Measurements from ENCODE around the gene RASSF8.
"Not testable (repeated sequence)": the region's sequence is repeated elsewhere in the genome, so short reads cannot be mapped to it uniquely, and the experiment has no call there.

The RASSF8 gene

DNA sequence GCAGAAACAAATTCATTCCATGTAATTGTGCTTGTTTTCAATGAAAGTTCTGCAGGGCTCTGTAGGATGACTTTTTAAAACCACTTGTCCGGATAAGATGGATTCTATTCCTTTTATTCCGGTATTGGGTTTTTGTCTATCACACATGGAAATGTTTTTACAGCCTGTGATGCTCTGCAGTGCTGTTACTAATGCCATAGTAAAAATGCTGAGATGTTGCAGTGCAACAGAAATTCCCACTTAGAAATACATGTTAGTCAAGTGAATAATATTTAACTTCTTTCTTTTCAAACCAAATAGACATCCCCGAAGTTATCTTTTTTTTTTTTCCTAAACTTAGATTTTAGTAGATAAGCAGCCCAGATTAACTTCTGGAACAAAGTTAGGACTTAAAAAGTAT, 71.9 kb downstream of the RASSF8 start:
- DNase-seq: no peak

DNA sequence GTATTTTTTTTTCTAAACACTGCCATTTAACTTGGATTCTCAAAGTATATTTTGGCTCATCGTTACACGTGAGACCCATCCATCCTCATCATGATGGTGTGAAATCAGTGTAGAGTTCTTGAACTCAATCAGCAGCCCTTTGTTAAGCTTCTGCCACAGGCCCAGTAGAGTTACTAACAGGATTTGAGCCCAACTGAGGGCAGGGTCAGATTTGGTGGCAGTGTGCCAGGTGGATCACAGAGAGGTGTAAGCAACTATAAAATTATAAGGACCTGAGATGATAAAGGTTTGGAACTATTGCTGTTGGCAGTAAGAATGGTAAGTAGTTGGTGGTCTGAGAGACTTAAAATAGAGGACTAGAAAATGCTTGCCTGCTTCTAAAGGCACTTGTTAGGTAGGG, 72.8 kb downstream of the RASSF8 start:
- DNase-seq: no peak

- no peak for DNase-seq
These were observed 73.3 kb downstream of the RASSF8 start for GRCh38 chr12:26031827-26032226.

- DNase-seq: no peak
These were observed 73.8 kb downstream of the RASSF8 start for GRCh38 chr12:26032290-26032689.

GRCh38 chr12:26032719-26033241, 74.3 kb downstream of the RASSF8 start:
- no peak for DNase-seq

DNA sequence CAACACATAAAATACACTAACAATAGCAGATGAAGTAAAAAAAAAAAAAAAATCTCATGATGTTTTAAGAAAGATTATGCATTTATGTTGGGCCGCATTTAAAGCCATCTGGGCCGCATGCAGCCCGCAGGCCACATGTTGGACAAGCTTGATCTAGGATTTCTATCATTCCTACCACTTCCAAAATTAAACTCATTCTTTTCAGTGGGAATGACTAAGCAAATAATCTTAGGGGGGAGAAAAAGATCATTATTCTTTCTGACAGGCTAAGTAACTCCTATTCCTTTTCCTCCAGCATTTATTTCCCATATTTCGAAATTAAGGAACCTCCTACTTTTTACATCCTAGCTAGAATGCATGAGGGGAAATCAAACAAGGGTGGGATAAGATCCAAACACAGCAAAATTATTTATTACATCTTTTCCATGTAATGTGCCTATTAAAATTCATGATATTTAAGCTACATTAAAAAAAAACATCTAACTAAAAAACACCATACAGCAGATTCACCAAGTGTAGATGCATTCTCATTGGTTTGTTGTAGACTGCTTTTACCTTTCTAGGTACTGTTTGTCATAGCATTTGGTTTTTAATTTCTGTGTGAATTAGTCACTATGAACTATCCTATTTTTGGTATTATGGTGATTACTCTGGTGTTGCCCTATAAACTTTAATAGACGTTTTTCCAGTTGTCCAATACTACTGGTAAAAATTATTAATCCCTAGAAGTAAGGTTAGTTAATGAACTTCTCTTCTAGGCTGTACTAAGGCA, 76.1 kb downstream of the RASSF8 start:
- DNase-seq: no peak

GRCh38 chr12:26036877-26037276, 78.4 kb downstream of the RASSF8 start:
- no peak for DNase-seq

DNA sequence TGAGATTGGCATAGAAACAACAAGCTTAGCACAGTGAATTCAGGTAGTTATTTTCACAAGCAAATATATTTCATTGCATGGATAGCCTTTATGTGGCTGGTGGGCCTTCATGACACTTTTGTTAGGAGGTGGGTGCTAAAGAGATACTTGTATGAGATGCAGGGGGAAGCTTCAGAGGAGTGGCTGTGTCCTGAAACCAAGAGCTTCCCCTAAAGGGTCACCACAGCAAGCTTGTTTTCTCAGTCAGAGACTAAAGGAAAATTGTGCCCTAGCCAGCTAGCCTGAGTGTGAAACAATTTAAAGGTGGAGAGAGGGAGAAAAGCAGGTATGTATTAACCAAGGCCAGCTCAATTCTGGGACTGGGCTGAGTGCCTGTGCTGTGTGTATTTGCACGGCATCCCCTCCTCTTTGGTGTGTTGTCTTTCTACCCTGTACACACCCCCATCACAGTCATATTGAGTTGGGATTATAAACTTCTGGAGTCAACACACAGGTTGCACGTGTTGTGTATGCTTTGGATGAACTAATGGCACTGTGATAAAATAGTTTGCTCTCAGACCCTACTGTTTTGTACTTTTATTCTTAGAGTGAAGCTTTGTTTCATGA, 79.2 kb downstream of the RASSF8 start:
- no peak for DNase-seq

- no peak for DNase-seq
These were observed 84.2 kb downstream of the RASSF8 start for GRCh38 chr12:26042645-26043044.

DNA sequence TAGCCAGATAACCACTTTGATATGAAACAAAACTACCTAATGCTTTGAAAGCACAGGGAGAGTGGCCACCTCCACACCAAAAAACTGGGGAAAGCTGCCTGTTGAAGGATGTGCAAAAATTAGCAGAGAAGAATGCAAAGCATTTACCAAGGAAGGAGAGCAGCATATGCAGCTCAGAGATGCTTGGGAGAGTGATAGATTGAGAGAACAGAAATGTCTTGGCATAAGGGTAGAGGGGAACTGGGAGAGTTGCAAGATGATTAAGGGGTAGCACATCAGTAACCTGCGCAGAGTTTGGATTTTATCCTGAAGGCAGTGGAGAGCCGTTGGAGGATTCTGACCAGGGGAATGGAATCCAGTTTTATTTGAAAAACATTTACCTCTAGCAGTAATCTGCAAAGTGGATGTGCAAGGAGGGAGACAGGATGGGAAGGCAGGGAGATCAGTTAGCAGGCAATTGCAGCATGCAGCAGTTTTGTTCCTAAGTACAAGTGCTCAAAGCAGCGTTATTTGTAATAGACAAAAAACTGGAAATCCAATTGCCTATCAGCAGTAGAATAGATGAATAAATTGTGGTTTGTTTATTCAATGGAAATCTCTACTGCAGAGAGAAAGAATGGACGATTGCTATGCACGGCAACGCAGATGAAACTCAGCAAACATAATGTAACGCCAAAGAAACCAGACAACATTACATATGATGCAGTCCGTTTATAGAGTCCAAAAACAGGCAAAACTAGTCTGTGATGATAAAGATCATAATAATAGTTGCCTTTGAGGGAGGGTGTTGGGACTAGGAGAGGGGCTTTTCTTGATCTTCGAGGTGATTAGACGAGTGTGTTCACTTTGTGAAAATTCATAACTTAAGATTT, 84.9 kb downstream of the RASSF8 start:
- no peak for DNase-seq

DNA sequence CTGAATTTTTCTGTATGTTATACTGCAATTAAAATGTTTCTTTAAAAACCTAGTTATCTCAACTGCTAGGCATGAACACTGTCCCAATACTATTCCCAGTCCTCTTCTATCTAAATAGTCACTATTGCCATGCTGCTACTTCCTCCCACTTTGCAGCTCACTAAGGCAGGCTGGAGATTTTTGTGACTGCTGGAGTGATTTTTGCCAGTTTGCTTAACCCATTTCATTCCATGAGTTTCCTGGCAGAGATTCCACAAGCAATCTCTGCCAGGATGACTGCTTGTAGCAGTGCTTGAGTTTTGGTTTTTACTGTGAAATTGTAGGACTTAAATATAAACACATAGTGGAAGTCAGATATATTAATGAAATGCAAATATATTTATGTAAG, 85.5 kb downstream of the RASSF8 start:
- DNase-seq: no peak

DNA sequence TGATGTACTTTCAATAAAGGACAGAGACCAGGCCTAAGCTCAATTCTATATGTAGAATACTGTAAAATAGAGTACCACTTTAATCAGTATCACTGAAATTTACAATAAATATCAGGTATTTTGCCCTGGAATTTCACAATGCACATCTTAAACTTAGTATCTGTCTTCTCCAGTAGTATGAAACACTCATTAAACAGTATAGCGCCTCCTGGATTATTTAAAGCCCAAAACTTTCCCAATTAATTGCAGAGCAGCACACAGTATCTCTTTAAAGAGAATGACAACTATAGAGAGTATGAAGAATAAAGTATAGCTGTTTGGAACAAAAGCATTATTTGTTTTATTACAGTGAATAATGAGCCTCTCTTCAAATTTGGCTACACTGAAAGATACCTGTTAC, 86.1 kb downstream of the RASSF8 start:
- DNase-seq: no peak

DNA sequence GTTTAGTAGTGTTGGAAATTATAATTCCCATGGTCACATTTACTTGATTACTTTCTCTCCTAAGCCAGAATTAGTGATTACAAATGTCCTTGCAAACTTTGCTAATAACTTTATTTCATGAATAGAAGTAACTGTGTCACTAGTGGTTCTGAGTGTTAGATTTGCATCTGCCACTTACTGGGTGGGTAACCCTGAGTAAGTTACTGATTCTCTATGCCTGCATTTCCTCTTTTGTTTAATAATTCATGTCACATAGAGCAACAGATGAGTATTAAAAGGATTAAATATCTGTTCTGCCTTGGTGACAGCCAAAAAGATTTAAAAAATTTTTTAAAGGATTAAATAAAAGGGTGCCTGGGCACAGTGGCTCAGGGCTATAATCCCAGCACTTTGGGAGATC, 87.7 kb downstream of the RASSF8 start:
- DNase-seq: no peak

GRCh38 chr12:26046906-26047305, 88.4 kb downstream of the RASSF8 start:
- DNase-seq: no peak

- no peak for DNase-seq
These were observed 89.1 kb downstream of the RASSF8 start for GRCh38 chr12:26047401-26048226.

GRCh38 chr12:26052652-26053051, 94.2 kb downstream of the RASSF8 start:
- DNase-seq: no peak

GRCh38 chr12:26054383-26054782, 95.9 kb downstream of the RASSF8 start:
- no peak for DNase-seq

GRCh38 chr12:26055087-26055486, 96.6 kb downstream of the RASSF8 start:
- no peak for DNase-seq

- no peak for DNase-seq
These were observed 97.9 kb downstream of the RASSF8 start for GRCh38 chr12:26056335-26056734.

- not testable (repeated sequence) for DNase-seq
These were observed 98.8 kb downstream of the RASSF8 start for GRCh38 chr12:26057271-26057670.

- no peak for DNase-seq
These were observed 99.8 kb downstream of the RASSF8 start for GRCh38 chr12:26058308-26058707.

DNA sequence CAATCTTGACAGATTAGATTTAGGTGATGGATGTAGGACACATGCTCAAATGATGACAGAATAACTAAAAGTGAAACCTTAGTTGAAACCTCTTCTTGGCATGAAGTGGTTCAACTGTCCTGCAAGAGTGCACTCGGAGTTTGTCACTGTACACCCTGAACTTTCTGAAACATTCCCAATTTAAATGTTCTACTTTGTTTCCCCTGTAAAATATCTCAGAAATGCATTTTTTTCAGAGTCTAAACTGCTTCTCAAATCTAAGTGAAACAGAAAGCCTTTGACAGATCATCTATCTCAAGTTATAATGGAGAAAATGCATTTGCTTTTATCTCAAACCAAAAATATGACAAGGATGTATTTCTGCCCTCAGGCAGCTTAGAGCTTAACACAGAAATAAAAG, 100.3 kb downstream of the RASSF8 start:
- DNase-seq: no peak

DNA sequence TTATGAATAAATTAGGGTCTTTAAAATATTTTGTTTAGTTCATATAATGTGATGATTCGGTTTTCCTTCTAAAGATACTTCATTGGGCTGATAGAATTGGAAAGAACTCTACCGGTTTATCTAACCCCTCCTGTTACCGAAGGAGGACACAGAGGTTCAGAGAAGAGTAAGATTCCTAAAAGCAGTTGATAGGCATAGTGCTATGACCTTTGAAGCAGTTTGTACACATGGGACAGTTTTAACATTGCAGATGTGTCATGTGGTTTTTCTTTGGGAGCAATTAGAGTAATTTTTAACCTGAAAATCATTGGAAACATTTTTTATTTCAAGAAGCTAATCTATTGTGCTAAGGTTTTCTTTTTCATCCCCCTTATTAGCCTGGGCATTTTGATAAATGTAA, 103.5 kb downstream of the RASSF8 start:
- no peak for DNase-seq
